GM23338 (cell line): ENCODE data around the gene PSD. TPM values are rescaled to one million over a fixed set of nuclear protein-coding genes. Genes with fewer than 3 reads are reported as not detected.

ENCODE experiments used
- ATAC-seq: fragments of 200-7000 bp; cut with Tn5 transposase; 3 replicates; pipeline ENCODE4 v1.9.1; 2020
- DNase-seq: peaks from one replicate; pipeline ENCODE4 v3.0.0-alpha.2; 2015; ENCODE audit warnings: low spot score
- H2AFZ ChIP-seq: fragments of 200-600 bp; sonication (generic); 2 replicates; pipeline ENCODE4 v1.8.0; 2016; ENCODE audit warnings: antibody characterized with exemption, mild to moderate bottlenecking, moderate library complexity
- H3F3A ChIP-seq: fragments of 200-600 bp; sonication (generic); replicated peaks from 2 replicates; pipeline ENCODE4 v1.8.0; 2017; ENCODE audit warnings: antibody characterized with exemption, mixed run types, low read depth
- H3K27ac ChIP-seq: fragments of 200-600 bp; sonication (generic); 2 replicates; pipeline ENCODE4 v1.6.1; 2016; ENCODE audit warnings: low read depth
- H3K27me3 ChIP-seq: fragments of 200-600 bp; sonication (generic); 2 replicates; pipeline ENCODE4 v1.8.0; 2016; ENCODE audit warnings: mild to moderate bottlenecking, mixed run types, moderate library complexity; ENCODE audit not compliant: insufficient read depth
- H3K36me3 ChIP-seq: fragments of 200-600 bp; sonication (generic); 2 replicates; pipeline ENCODE4 v1.8.0; 2016; ENCODE audit warnings: mild to moderate bottlenecking; ENCODE audit not compliant: insufficient read depth
- H3K4me1 ChIP-seq: fragments of 200-600 bp; sonication (generic); 2 replicates; pipeline ENCODE4 v1.8.0; 2016; ENCODE audit warnings: mild to moderate bottlenecking, moderate library complexity; ENCODE audit not compliant: insufficient read depth
- H3K4me2 ChIP-seq: fragments of 200-600 bp; sonication (generic); 2 replicates; pipeline ENCODE4 v1.7.1; 2017; ENCODE audit warnings: mixed run types
- H3K4me3 ChIP-seq: fragments of 200-600 bp; sonication (generic); 2 replicates; pipeline ENCODE4 v1.6.1; 2016; ENCODE audit warnings: mixed run types
- H3K79me2 ChIP-seq: fragments of 200-600 bp; sonication (generic); replicated peaks from 2 replicates; pipeline ENCODE4 v1.8.0; 2017; ENCODE audit warnings: mild to moderate bottlenecking; ENCODE audit not compliant: insufficient read depth
- H3K9me2 ChIP-seq: fragments of 200-600 bp; sonication (generic); 2 replicates; pipeline ENCODE4 v1.8.0; 2017; ENCODE audit not compliant: insufficient read depth
- H4K20me1 ChIP-seq: fragments of 200-600 bp; sonication (generic); replicated peaks from 2 replicates; pipeline ENCODE4 v1.8.0; 2017; ENCODE audit warnings: mild to moderate bottlenecking; ENCODE audit not compliant: insufficient read depth
- H3K27ac Mint-ChIP-seq: 2 replicates; pipeline ENCODE4 v1.8.0; 2020; ENCODE audit warnings: inconsistent platforms, mild to moderate bottlenecking, moderate library complexity, mixed read lengths
- H3K27me3 Mint-ChIP-seq: 3 replicates; pipeline ENCODE4 v1.8.0; 2022; ENCODE audit warnings: low read depth, mild to moderate bottlenecking, moderate library complexity, mixed read lengths, inconsistent platforms; ENCODE audit not compliant: insufficient read depth, poor library complexity
- H3K36me3 Mint-ChIP-seq: 3 replicates; pipeline ENCODE4 v1.8.0; 2021; ENCODE audit warnings: low read depth, mild to moderate bottlenecking, inconsistent platforms, moderate library complexity, mixed read lengths
- H3K4me1 Mint-ChIP-seq: 3 replicates; pipeline ENCODE4 v1.8.0; 2020; ENCODE audit warnings: mild to moderate bottlenecking, inconsistent platforms, mixed read lengths
- H3K4me3 Mint-ChIP-seq: 3 replicates; pipeline ENCODE4 v1.8.0; 2021; ENCODE audit warnings: moderate library complexity, mild to moderate bottlenecking, inconsistent platforms, mixed read lengths
- H3K9me3 Mint-ChIP-seq: 3 replicates; pipeline ENCODE4 v1.8.0; 2020; ENCODE audit warnings: moderate library complexity, mild to moderate bottlenecking, inconsistent platforms, mixed read lengths
- CREB1 ChIP-seq: fragments of 250-450 bp; sonication (Bioruptor Pico); IDR thresholded peaks from 2 replicates; pipeline ENCODE4 v1.5.0; 2020; ENCODE audit warnings: low read depth, mild to moderate bottlenecking, moderate library complexity
- CTCF ChIP-seq, 2 experiments: fragments of 200-600 bp in 1 of 2; sonication (generic) in 1 of 2; conservative IDR thresholded peaks; 2 replicates each; pipeline versions ENCODE4 v1.5.1 to v1.6.1; 2016 to 2017; ENCODE audit warnings: antibody characterized with exemption in 2 of 2, low read depth in 2 of 2, mild to moderate bottlenecking in 2 of 2, moderate library complexity in 1 of 2
- ETS1 ChIP-seq: IDR thresholded peaks from 2 replicates; pipeline ENCODE4 v1.6.1; 2016; ENCODE audit warnings: antibody characterized with exemption
- EZH2 ChIP-seq: fragments of 200-600 bp; sonication (generic); IDR thresholded peaks from one replicate; pipeline ENCODE4 v1.8.0; 2017; ENCODE audit warnings: antibody characterized with exemption, mild to moderate bottlenecking, low read depth; ENCODE audit not compliant: unreplicated experiment
- EZH2phosphoT487 ChIP-seq: fragments of 200-600 bp; sonication (generic); IDR thresholded peaks from one replicate; pipeline ENCODE4 v1.8.1; 2018; ENCODE audit warnings: antibody characterized with exemption; ENCODE audit not compliant: unreplicated experiment
- JUNB ChIP-seq: IDR thresholded peaks from one replicate; pipeline ENCODE4 v1.6.1; 2016; ENCODE audit warnings: antibody characterized with exemption; ENCODE audit not compliant: unreplicated experiment
- REST ChIP-seq: IDR thresholded peaks from one replicate; pipeline ENCODE4 v1.6.1; 2018; ENCODE audit warnings: antibody characterized with exemption; ENCODE audit not compliant: unreplicated experiment
- STAT1 ChIP-seq: IDR thresholded peaks from one replicate; pipeline ENCODE4 v1.6.1; 2016; ENCODE audit warnings: antibody characterized with exemption; ENCODE audit not compliant: unreplicated experiment
- ZNF114 ChIP-seq: fragments of 250-450 bp; sonication (Bioruptor Pico); IDR thresholded peaks from 2 replicates; pipeline ENCODE4 v1.5.0; 2020; ENCODE audit warnings: mild to moderate bottlenecking, moderate library complexity
- ZNF331 ChIP-seq: fragments of 250-450 bp; sonication (Bioruptor Pico); IDR thresholded peaks from 2 replicates; pipeline ENCODE4 v1.5.0; 2020; ENCODE audit warnings: low read depth, mild to moderate bottlenecking, moderate library complexity
- ZNF462 ChIP-seq: fragments of 250-450 bp; sonication (Bioruptor Pico); IDR thresholded peaks from 2 replicates; pipeline ENCODE4 v1.5.0; 2020; ENCODE audit warnings: mild to moderate bottlenecking, moderate library complexity
- polyA plus RNA-seq: library from polyadenylated mRNA; unstranded; fragments of >200 nt; fragmentation: Nextera tagmentation; extraction: Ambion mirVana; gene quantifications from 2 replicates; pipeline ENCODE4 v1.2.1, GENCODE V29; 2016
- total RNA-seq: library from RNA; depleted of rRNA; stranded (reverse); fragments of >200 nt; shearing (Covaris generic); gene quantifications from 2 replicates; pipeline ENCODE4 v1.2.3, GENCODE V29; 2014

PSD gene
- total and polyA plus RNA-seq, 2 experiments from 2014 or later = 1.9 to 6.8 TPM

GRCh38 chr10:102408131-102408727, 10.4 kb downstream of the PSD start (continued):
- no peak for TF ChIP-seq STAT1
- no peak for TF ChIP-seq EZH2
- no peak for TF ChIP-seq ZNF114 (CRISPR knock-in tag)

GRCh38 chr10:102407425-102408130, 11.0 kb downstream of the PSD start:
- Histone ChIP-seq H3K36me3 (no peaks in the 10 kb centered on the region), H3F3A (peaks cover 12% of the 10 kb centered on the region), H3K79me2 (no peaks in the 10 kb centered on the region), H3K4me3 (no peak overlapping the region), H4K20me1 (no peaks in the 10 kb centered on the region), H3K9me2 (no peaks in the 10 kb centered on the region), H3K27me3 (peaks cover 53% of the 10 kb centered on the region), H3K4me2 (no peak overlapping the region), H2AFZ (no peak overlapping the region), H3K4me1 (peaks cover 16% of the 10 kb centered on the region), H3K27ac (no peak overlapping the region)
- DNase-seq = no peak
- no peaks in the 10 kb centered on the region for H3K9me3 Mint-ChIP-seq
- H3K4me3 Mint-ChIP-seq = no peak overlapping the region; the same call in 2 of the 3 replicates
- peaks cover 50% of the 10 kb centered on the region for H3K27me3 Mint-ChIP-seq
- no peak overlapping the region for H3K27ac Mint-ChIP-seq
- H3K4me1 Mint-ChIP-seq = peaks cover 24% of the 10 kb centered on the region
- peaks cover 2% of the 10 kb centered on the region; the same call in 1 of the 3 replicates for H3K36me3 Mint-ChIP-seq
- no peak for ATAC-seq
- TF ChIP-seq REST = no peak
- TF ChIP-seq JUNB = no peak
- TF ChIP-seq STAT1 = no peak
- no peak for TF ChIP-seq CTCF (conservative IDR thresholded peaks at IDR 0.05; ENCODE audit: low read depth in 2 of 2)
- TF ChIP-seq EZH2phosphoT487 = no peak
- no peak for TF ChIP-seq ETS1
- TF ChIP-seq CREB1 (CRISPR knock-in tag) = no peak
- no peak for TF ChIP-seq ZNF114 (CRISPR knock-in tag)
- no peak for TF ChIP-seq ZNF331
- TF ChIP-seq ZNF462 (CRISPR knock-in tag) = no peak
